MCF 10A (cell line): Measurements from ENCODE around the gene GABRA1. TPM values are rescaled to one million over a fixed set of nuclear protein-coding genes. Genes with fewer than 3 reads are reported as not detected.
A peak's percentile ranks its signal among the peaks of the same experiment; 100 is the strongest.

Experiments
- Bru-seq: library from RNA; stranded (reverse); fragments of 400-500 nt; gene quantifications from one replicate; lab custom pipeline; 2021; lab: Mats Ljungman, UMichigan
- BruChase-seq, 2 experiments: library from RNA; stranded (reverse); fragments of 400-500 nt; gene quantifications; one replicate each; lab custom pipeline; 2021; lab: Mats Ljungman, UMichigan
- BruUV-seq: library from RNA; stranded (reverse); fragments of 400-500 nt; replicated peaks from 2 replicates; lab custom pipeline; 2021; lab: Mats Ljungman, UMichigan
- CTCF ChIA-PET: fragments of 300-600 bp; sonication (Branson Sonifier 250); formaldehyde crosslinking; extraction: SDS; loops from one replicate; lab custom pipeline; 2021; ENCODE audit warnings: antibody characterized with exemption, inconsistent platforms; lab: Yijun Ruan, JAX
- POLR2A ChIA-PET: fragments of 300-600, 350-650 bp; sonication (Branson Sonifier 250); formaldehyde crosslinking; extraction: SDS; loops from one replicate; lab custom pipeline; 2020; ENCODE audit warnings: antibody characterized with exemption, inconsistent platforms; lab: Yijun Ruan, JAX
- DNase-seq: peaks from one replicate; pipeline ENCODE4 v3.0.0-alpha.2; 2018; ENCODE audit not compliant: unreplicated experiment
- H3K27ac Mint-ChIP-seq: one replicate; pipeline ENCODE4 v1.8.0; 2022; ENCODE audit warnings: mild to moderate bottlenecking, low read depth, mixed read lengths; ENCODE audit not compliant: unreplicated experiment
- H3K27me3 Mint-ChIP-seq: one replicate; pipeline ENCODE4 v1.8.0; 2022; ENCODE audit warnings: mixed read lengths; ENCODE audit not compliant: insufficient read depth, unreplicated experiment
- H3K36me3 Mint-ChIP-seq: one replicate; pipeline ENCODE4 v1.8.0; 2022; ENCODE audit warnings: mild to moderate bottlenecking, moderate library complexity, mixed read lengths; ENCODE audit not compliant: insufficient read depth, unreplicated experiment
- H3K4me1 Mint-ChIP-seq: one replicate; pipeline ENCODE4 v1.8.0; 2022; ENCODE audit warnings: mixed read lengths; ENCODE audit not compliant: insufficient read depth, unreplicated experiment
- H3K4me3 Mint-ChIP-seq: one replicate; pipeline ENCODE4 v1.8.0; 2022; ENCODE audit warnings: mild to moderate bottlenecking, moderate library complexity, mixed read lengths; ENCODE audit not compliant: unreplicated experiment
- H3K9me3 Mint-ChIP-seq: one replicate; pipeline ENCODE4 v1.8.0; 2022; ENCODE audit warnings: mixed read lengths; ENCODE audit not compliant: unreplicated experiment
- CTCF ChIP-seq: fragments of 200-600 bp; IDR thresholded peaks from one replicate; pipeline ENCODE4 v1.8.0; 2022; ENCODE audit warnings: antibody characterized with exemption, mild to moderate bottlenecking; ENCODE audit not compliant: unreplicated experiment
- intact Hi-C: fragments of 100-400 bp; cut with micrococcal nuclease; formaldehyde crosslinking; loops from 2 replicates; pipeline ENCODE4 v1.14.1; 2022
- long read RNA-seq: library from polyadenylated mRNA; stranded (forward); transcript quantifications from one replicate; pipeline ENCODE4 v2.0.0, GENCODE V29; 2022
- total RNA-seq: library from RNA; stranded (reverse); gene quantifications from 2 replicates; pipeline ENCODE4 v1.2.3, GENCODE V29; 2022

The GABRA1 gene
- total RNA-seq (not detected in 2 replicates), Bru-seq, nascent RNA (not detected), BruChase-seq, experiment 1, labeled RNA remaining after a 6-hour chase (not detected), BruChase-seq, experiment 2, labeled RNA remaining after a 2-hour chase (not detected)
- long read RNA-seq = 0 reads

- no peak for DNase-seq
- H3K27ac Mint-ChIP-seq = no peak within 1 kb of the TSS
- no peak for TF ChIP-seq CTCF
- H3K9me3 Mint-ChIP-seq = no peaks in the 10 kb centered on the region
- H3K4me3 Mint-ChIP-seq = no peak within 1 kb of the TSS
- H3K27me3 Mint-ChIP-seq = peaks cover 92% of the 10 kb centered on the region
- BruUV-seq = no TSS peak
- intact Hi-C loops = no loop called here
- ChIA-PET POLR2A (no interaction called here), CTCF (interaction anchor here (0.7 to 7.5 kb wide), 6 partner anchors 12 to 1560 kb away, joined by 3 to 62 read pairs (median 5); no protein-coding TSS in a partner anchor)
- H3K4me1 Mint-ChIP-seq = no peaks in the 10 kb centered on the region
- H3K36me3 Mint-ChIP-seq = no peaks in the 10 kb centered on the region
These were observed at the start of gene GABRA1 for GRCh38 chr5:161847941-161848391. Gene GABRA1 (plus strand): TSS chr5:161848120. CDS start chr5:161850811, 2,691 bp downstream.

- Mint-ChIP-seq H3K4me1 (no peaks in the 10 kb centered on the region), H3K9me3 (no peaks in the 10 kb centered on the region), H3K4me3 (no peak overlapping the region), H3K27ac (no peak overlapping the region), H3K27me3 (peaks cover 74% of the 10 kb centered on the region), H3K36me3 (no peaks in the 10 kb centered on the region)
- intact Hi-C loops = no loop called here
- BruUV-seq = no TSS peak
- TF ChIP-seq CTCF = no peak
- CTCF ChIA-PET = interaction anchor here (0.6 to 0.9 kb wide), 3 partner anchors 16 to 1026 kb away, joined by 3 to 4 read pairs (median 3); no protein-coding TSS in a partner anchor
- no peak for DNase-seq
- POLR2A ChIA-PET = no interaction called here
These were observed 48.6 kb upstream of the GABRA1 start for GRCh38 chr5:161799316-161799715.

GRCh38 chr5:161804263-161804662, 43.7 kb upstream of the GABRA1 start:
- Mint-ChIP-seq H3K27ac (no peak overlapping the region), H3K36me3 (no peaks in the 10 kb centered on the region), H3K9me3 (no peaks in the 10 kb centered on the region), H3K4me3 (no peak overlapping the region), H3K4me1 (no peaks in the 10 kb centered on the region), H3K27me3 (peaks cover 51% of the 10 kb centered on the region)
- POLR2A ChIA-PET = interaction anchor here (0.6 kb wide), 1 partner anchor 1532 kb away, joined by 3 read pairs; no protein-coding TSS in a partner anchor
- CTCF ChIA-PET = interaction anchor here (0.6 to 1.5 kb wide), 2 partner anchors 9 to 1363 kb away, joined by 3 to 4 read pairs; no protein-coding TSS in a partner anchor
- no peak for TF ChIP-seq CTCF
- no peak for DNase-seq
- no TSS peak for BruUV-seq
- intact Hi-C loops = no loop called here

GRCh38 chr5:161846746-161847145, 1.2 kb upstream of the GABRA1 start:
- H3K27ac Mint-ChIP-seq = no peak overlapping the region
- H3K27me3 Mint-ChIP-seq = peaks cover 92% of the 10 kb centered on the region
- no TSS peak for BruUV-seq
- no peak for TF ChIP-seq CTCF
- ChIA-PET POLR2A (interaction anchor here (0.6 to 1.0 kb wide), 2 partner anchors 21 to 387 kb away, joined by 3 to 4 read pairs; no protein-coding TSS in a partner anchor), CTCF (interaction anchor here (0.9 to 7.5 kb wide), 7 partner anchors 9 to 1562 kb away, joined by 3 to 62 read pairs (median 4); no protein-coding TSS in a partner anchor)
- intact Hi-C loops = no loop called here
- H3K9me3 Mint-ChIP-seq = no peaks in the 10 kb centered on the region
- peak; percentile 65 for DNase-seq
- no peaks in the 10 kb centered on the region for H3K36me3 Mint-ChIP-seq
- H3K4me3 Mint-ChIP-seq = no peak overlapping the region
- H3K4me1 Mint-ChIP-seq = no peaks in the 10 kb centered on the region
